NCI-H2029 treated with DMSO at 0.1 percent for 48 hours (cell line): ENCODE data around the gene RBFOX2.
"Not testable (repeated sequence)": the region's sequence is repeated elsewhere in the genome, so short reads cannot be mapped to it uniquely, and the experiment has no call there.

Source experiments
- DNase-seq: peaks from one replicate; lab custom pipeline; 2025; lab: John Stamatoyannopoulos, UW

Gene RBFOX2

GRCh38 chr22:36042240-36042639 lies 13.6 kb upstream of the RBFOX2 start:
- DNase-seq: no peak

GRCh38 chr22:36039125-36039524 lies 10.5 kb upstream of the RBFOX2 start:
- no peak for DNase-seq

DNA sequence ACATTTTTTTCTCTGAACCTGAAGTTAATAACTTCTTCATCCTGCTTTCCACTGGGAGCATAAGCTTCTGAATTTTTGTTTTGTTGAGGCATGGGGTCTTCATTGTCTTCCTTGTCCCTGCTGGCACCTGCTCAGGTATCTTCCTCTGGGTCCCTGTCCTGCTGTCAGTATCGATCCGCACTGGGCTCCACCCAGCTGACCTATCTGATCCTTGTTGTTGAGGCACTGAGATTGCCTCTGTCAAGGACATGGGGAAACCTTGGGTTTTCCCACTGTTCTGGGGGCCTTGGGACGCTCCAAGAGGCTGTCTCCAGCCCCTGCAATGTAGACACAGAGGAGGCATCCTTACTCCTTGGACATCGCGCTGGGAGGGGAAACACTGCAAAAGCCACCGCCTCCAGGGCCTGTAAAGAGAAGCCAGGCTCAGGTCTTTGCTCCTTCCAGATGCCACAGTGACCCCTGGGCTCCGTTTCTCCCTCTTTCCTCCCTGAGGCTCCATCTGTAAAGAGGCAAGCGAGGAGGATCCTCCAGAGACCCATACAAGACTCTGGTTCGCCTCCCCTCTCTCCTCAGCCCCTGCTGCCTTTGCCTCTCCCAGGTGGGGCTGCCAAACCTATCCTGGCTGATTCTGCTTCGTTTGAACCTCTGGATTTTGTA lies 8.6 kb upstream of the RBFOX2 start:
- DNase-seq: no peak

- no peak for DNase-seq
Observed at GRCh38 chr22:36036167-36036624, 7.6 kb upstream of the RBFOX2 start.

- DNase-seq: no peak
Observed at GRCh38 chr22:36032611-36033010, 4.0 kb upstream of the RBFOX2 start.

DNA sequence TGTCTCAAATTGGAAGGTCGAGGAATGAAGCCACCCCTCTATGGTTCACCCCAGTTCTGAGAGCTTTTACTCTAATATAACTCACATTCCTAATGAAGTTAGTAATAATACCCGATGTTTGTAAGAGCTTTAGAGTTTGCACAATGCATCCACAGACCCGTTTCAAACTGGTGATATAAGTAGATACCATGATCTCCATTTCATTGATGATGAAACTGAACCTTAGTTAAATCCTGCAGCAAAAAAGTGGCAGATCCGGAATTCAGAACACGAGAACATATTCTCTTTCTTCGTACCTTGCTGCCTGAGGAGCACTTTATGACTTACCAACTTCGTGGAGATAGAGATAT lies 757 bp upstream of the RBFOX2 start:
- DNase-seq: no peak

DNA sequence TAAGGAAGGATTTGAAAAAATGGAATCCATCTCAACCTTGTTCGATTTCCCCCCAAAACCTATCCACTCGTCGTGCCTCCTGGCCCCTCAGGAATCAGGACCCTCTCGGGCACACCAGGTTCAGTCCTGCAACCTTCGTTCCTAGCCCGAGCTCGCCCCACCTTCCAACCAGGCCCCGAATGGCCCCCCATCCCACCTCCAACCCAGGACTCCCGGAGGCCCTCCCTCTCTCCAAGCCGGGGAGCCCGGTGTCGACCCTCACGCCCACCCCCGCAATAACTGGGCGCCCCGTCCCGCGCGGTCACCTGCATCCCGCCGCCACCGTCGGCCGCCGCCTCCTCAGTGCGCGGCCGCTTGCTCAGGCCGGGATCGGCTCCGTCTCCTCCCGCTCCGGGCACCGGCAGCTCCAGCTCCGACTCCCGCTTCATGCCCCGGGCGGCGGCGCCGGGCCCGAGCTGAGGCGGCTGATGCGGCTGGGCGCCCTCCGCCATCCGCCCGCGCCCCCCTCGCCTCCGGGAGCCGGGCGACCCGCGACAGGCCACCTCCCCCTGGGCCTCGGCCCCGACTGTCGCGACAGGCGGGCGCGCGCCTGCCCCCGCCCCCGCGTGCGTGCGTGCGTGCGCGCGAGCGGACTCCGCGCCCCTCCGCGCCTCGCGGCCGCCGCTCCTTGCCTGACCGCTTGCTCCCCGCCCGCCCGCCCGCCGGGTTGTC lies 534 bp downstream of the RBFOX2 start:
- no peak for DNase-seq

DNA sequence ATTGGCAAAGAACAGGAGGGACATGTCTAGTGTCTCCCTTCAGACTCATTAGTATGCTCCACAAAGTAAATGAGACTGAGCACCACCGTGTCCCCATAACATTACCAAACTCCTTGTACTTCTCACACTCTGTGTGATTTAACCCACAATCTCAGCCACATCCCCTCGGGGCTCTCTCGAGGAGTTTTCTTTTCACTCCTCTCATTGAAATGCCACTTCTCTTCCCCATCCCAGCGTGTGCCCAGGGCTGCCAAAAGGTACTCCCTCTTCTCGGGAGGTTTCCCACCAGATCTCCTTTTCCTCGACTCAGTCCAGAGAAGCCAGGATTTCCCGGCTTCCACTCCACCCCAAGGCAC lies 1.1 kb downstream of the RBFOX2 start:
- no peak for DNase-seq

- no peak for DNase-seq
Observed at GRCh38 chr22:36026741-36027140, 1.9 kb downstream of the RBFOX2 start.

- no peak for DNase-seq
Observed at GRCh38 chr22:36022697-36023096, 5.9 kb downstream of the RBFOX2 start.

DNA sequence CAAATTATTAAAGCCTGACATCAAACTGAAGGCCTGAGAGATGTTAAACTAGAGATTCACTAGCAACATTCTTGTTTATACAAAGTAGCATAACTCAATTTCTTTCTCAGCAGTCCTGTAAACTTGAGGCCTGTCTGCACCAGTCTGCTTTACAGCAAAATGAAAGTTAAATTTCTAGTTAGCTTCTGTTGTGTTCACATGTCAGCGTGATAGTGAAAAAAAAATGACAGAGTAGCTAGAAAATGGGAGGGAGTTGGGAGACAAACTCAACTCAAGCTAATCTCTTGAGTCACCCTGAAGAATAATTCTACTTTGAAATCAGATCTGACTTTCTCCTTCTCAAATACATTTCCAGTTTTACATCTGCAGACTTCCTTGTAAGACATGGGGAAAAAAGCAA lies 6.5 kb downstream of the RBFOX2 start:
- no peak for DNase-seq

DNA sequence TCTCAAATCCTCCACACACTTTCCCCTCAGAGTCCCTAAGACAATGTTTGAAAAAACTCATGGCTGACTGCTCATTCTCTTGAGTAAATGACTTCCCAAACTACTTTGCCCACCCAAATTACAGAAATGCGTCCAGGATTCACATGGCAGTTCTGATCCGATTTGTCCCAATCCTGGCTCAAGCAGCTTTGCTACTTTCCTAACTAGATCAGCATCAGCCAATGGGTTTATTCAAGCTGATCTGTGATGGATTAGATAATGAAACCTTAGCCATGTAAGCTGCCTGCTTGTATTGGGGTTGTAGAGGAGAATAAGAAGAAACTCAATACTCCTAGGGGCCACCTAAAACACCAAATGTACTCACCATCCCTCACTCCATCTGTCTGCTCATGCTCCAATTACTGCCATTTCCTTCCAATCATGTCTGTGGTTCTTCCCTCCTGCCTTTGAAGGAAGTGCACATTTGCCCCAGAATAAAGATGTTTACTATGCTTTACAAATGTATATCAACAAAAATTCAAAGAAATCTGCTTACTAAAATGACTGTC lies 6.9 kb downstream of the RBFOX2 start:
- DNase-seq: no peak

DNA sequence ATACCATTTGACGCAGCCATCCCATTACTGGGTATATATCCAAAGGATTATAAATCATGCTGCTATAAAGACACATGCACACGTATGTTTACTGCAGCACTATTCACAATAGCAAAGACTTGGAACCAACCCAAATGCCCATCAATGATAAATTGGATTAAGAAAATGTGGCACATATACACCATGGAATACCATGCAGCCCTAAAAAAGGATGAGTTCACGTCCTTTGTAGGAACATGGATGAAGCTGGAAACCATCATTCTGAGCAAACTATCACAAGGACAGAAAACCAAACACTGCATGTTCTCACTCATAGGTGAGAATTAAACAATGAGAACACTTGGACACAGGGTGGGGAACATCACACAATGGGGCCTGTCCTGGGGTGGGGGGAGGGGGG lies 7.8 kb downstream of the RBFOX2 start:
- DNase-seq: not testable (repeated sequence)

DNA sequence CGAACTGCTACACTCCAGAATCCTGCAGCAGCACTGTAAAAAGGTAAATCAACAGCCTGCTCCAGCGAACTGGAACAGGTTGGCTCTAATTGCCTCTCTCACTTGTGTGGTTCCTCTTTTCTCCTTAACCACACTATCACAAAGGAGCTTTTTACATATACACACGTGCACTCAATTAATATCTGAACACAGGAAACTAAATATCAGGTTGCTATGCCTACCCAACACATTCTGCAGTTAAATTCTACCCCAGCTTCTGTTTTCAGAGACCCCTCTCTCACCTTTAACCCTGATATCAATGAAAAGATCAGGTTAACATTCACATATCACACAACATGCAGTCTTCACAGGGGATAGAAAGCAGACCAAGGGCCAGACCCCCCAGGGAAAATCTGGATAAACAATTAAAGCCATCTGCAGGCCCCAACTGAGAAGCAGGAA lies 11.0 kb downstream of the RBFOX2 start:
- peak; percentile 82 for DNase-seq

GRCh38 chr22:36016684-36017083 lies 11.9 kb downstream of the RBFOX2 start:
- no peak for DNase-seq

- no peak for DNase-seq
Observed at GRCh38 chr22:36015811-36016529, 12.7 kb downstream of the RBFOX2 start.

- no peak for DNase-seq
Observed at GRCh38 chr22:36015155-36015810, 13.3 kb downstream of the RBFOX2 start.

DNA sequence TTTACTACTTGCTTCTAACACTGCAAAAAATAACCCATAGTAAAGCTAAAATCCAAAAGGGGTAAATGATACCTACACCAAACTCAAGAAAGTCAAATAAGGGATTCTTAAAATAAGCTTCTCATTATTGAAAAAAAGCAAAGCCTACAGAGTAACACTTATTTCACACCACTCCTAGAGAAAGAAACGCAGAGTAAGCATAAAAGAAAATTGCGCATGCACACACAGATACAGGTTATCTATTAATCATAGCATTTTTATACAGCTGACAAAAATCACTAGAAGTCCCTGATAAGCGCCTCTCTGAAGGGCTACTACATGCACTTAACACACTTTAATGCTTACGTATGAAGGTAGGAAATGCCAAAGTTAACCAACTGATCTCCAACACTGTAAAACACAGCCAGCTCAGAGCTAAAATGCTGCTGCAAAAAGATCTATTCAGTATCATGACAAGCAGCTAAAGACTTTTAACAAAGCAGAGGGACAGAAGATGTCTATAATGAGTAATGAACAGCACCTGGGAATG lies 14.0 kb downstream of the RBFOX2 start:
- DNase-seq: no peak

GRCh38 chr22:36012332-36012731 lies 16.3 kb downstream of the RBFOX2 start:
- DNase-seq: no peak

- DNase-seq: no peak
Observed at GRCh38 chr22:36010882-36011281, 17.7 kb downstream of the RBFOX2 start.

DNA sequence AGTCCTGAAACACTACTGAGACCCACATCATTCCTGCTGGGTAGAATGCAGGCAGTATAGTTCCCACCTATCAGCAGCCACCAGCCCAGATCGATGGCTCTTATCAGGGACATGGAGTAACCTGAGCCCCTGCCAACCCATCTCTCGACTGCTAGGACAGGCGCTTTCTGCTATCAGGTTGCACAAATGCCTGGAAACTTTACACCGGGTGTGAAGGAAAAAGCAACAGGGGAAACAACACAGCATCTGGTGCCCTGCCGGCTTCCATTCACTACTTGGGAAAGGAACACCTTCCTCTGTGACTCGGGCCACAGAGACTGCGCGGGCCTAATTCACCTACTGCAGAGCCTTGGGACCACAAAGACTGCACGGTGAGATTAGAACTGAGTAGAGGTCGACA lies 18.5 kb downstream of the RBFOX2 start:
- peak; percentile 47 for DNase-seq

DNA sequence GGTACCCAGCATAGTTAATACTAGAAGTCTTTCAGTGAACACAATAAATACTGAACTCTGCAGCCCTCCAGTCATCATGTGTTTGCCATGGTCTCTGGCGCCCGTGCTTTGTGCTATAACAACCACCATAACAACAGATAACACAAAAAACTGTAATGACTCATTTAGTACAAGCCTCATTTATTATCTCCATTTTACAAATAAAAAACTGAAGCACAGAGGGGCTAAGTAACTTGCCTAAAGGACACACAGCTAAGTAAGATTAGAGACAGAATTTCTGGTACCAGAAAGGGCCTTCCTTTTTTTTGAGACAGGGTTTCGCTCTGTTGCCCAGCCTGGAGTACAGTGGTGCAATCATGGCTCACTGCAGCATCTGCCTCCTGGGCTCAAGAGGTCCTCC lies 19.5 kb downstream of the RBFOX2 start:
- DNase-seq: no peak
